NCI-H510A (cell line): ENCODE measurements around the gene PSMC5.
"Not testable (repeated sequence)": the region's sequence is repeated elsewhere in the genome, so short reads cannot be mapped to it uniquely, and the experiment has no call there.

ENCODE experiments used
- DNase-seq: peaks from one replicate; lab custom pipeline; 2025; lab: John Stamatoyannopoulos, UW

Gene PSMC5

DNA sequence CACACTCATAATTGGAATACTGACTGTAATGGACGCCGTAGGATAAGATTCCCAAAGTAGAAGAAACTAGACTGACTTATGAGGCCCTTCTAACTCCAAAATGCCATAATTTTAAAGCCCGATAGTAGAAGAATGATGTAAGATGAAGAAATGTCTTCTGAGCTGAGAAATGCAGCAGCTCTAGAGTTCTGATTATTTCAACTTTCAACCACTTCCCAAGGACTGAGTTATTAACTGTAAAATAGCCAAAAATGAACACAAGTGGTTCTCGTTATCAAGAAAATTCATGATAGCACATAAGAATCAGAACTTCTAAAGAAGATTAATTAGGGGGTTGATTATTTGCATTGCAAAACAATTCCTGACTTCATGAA is 43.0 kb downstream of the PSMC5 start:
- not testable (repeated sequence) for DNase-seq

DNA sequence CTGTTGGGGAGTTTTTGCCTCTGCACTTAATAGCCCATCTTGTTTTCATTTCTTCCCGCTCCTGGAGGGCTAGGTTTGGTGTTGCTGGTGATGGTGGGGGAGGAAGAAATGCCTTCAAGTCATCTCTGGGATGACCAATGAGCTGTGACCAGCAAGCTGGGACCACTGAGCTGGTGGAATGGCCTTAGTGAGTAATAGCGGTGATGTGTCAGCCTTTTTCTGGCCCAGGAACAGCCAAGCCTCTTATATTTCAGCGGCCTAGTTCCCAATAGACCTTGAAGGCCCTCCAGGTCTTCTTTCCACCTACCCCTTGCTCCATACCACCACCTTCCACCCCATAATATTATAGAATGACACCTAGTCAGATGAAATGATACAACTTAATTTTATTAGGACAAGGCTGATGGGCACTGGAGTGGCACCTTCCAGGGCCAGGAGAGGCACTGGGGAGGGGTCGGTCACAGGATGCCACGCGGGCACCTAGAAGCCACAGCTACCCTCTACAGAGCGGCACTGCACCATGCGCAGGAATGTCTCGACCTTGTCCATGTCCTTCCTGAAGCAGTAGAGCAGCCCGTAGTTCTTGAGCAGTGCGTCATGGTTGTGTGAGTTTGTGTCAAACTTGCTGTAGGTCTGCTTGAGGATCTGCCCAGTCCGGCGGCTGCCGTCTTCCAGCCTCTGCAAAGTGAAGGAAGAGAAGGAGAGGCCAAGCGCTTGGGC is 44.6 kb downstream of the PSMC5 start:
- DNase-seq = not testable (repeated sequence)

DNA sequence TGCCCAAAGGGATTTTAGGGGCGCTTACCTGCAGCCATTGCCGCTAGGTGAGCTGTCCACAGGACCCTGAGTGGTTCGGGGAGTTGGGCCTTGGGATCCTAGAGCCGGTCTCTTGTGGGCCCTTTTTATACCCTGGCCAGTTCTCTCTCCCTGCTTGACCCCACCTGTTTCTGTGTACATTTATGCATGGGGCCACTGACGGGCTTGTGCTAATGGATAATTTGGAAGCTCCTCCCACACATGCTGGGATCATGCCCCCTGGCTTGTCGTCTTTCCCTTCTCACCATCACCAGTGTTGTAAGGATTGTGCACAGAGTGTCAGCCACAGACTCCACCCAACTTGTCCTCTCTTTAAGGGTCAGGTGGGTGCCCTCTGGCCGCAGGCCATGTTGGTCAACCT is 46.3 kb downstream of the PSMC5 start, which contains the start of gene CSH2:
Gene CSH2 (minus strand): TSS at position 101 of the 400 bp plus-strand sequence. CDS start 63 bp downstream, at position 38.
- DNase-seq = not testable (repeated sequence)

DNA sequence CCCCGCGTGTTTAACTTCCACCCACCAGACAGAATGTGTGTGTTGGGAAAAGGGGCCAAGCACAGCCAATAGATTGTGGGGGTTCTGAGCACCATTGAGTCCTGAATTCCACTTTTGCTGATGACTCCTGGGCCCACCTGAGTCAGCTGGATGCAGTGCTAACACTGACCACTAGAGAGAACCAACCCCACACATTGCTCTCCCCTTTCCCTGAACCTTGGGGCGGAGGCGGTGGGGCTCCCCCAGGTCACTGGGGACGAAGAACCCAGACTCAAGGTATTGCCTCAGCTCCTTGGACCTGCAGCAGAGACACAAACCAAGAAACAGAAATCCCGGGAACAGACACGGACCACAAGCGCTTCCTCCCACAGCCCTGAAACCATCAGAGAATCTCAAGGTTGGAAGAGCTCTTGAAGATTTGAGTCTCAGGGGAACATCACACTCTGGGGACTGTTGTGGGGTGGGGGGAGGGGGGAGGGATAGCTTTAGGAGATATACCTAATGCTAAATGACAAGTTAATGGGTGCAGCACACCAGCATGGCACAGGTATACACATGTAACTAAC is 46.9 kb downstream of the PSMC5 start:
- not testable (repeated sequence) for DNase-seq

DNA sequence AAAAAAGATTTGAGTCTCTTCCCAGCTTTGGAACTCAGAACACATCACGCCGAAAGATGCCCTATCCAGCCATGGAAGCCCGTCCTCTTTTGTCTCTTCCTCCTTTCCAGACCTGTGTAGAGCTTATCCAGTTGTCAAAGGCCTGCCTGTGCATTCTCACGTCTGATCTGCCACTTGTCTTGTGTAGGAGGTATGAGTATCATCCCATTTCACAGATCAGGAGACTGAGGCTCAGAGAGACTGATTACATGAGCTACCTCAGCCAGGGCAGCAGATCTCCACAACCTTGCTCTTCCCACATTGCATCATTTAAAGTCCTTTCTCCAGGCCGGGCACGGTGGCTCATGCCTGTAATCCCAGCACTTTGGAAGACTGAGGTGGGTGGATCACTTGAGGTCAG is 47.5 kb downstream of the PSMC5 start:
- not testable (repeated sequence) for DNase-seq

DNA sequence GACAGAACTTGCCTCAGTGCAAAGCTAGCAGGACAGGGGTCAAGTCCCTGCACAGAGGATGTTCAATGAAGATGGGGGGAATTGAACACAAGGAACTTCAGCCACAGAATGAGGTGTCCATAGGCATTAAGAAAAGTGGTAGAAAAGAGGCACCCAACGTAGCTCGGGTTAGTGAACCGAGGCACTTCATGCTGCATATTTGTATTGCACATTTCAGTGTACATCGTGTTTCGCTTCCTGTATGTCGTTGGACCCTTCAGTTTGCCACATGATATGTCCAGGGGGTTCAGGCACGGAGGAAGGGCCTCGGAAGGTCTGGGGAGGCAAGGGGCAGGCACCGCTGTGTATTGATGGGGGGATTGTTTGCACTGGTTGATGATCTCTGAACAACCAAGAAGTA is 51.2 kb downstream of the PSMC5 start:
- DNase-seq = not testable (repeated sequence)

DNA sequence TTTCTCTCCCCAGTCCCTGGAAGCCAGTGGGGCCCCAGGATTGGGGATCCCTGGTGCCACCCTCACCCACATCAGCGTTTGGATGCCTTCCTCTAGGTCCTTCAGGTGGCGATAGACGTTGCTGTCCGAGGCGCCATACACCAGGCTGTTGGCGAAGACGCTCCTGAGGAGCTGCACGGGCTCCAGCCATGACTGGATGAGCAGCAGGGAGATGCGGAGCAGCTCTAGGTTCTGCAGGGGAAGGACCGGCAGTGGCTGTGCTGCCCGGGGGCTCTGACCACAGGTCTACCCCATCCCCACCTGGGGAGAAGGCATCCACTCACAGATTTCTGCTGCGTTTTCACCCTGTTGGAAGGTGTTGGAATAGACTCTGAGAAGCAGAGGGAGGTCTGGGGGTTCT is 53.5 kb downstream of the PSMC5 start:
- no peak for DNase-seq

DNA sequence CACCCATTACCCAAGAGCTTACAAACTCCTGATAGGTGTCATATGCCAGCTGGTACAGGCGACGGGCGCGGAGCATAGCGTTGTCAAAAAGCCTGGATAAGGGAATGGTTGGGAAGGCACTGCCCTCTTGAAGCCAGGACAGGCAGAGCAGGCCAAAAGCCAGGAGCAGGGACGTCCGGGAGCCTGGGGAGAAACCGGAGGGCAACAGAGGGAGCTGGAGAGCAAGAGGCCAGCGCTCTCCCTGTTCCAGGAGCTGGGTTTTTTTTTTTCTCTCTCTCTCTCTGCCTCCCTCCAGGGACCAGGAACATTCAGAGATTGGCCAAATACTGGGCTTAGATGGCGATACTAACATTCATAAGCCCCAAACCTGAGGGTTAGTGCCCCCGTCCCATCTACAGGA is 54.1 kb downstream of the PSMC5 start:
- DNase-seq = not testable (repeated sequence)
